Endometrial microvascular endothelial cells (primary cell): ENCODE results near the gene ENOX1. TPM values are rescaled to one million over a fixed set of nuclear protein-coding genes. Genes with fewer than 3 reads are reported as not detected.

Source experiments
- in situ Hi-C: cut with HindIII; loops from 2 replicates; pipeline ENCODE4 v1.10.0; 2017; ENCODE audit warnings: low sequenced_read_pairs, low pct_unique_long_range_greater_than_20kb; ENCODE audit errors: inconsistent ontology term
- total RNA-seq: library from RNA; depleted of rRNA; stranded (reverse); fragments of >200 nt; gene quantifications from one replicate; pipeline ENCODE4 v1.2.3, GENCODE V29; 2015; ENCODE audit errors: inconsistent ontology term

The ENOX1 gene
- total RNA-seq, 1 donor from 2014 or later, result not detected

- in situ Hi-C loops, result no loop called here
Observed at GRCh38 chr13:43475140-43475539, 311.6 kb downstream of the ENOX1 start.

DNA sequence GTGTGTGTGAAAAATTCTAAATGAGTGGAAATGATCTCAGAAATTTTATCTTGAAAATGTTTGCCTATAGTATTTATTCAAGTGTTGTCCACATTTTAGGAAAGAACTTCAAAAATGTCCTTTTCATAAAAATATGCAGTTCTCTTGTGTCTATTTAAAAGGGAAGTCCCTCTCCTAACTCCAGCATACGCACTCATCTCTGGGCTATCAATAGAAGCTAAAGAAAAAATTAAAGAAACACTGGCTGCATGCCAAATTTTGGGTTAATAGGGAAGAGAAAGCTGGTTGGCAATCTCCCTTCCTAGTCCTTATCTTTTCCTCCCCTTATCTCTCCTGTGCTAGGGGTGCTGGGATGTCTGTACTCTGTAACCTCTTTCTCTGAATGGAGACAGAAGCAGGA, 313.3 kb downstream of the ENOX1 start:
- in situ Hi-C loops, result no loop called here

DNA sequence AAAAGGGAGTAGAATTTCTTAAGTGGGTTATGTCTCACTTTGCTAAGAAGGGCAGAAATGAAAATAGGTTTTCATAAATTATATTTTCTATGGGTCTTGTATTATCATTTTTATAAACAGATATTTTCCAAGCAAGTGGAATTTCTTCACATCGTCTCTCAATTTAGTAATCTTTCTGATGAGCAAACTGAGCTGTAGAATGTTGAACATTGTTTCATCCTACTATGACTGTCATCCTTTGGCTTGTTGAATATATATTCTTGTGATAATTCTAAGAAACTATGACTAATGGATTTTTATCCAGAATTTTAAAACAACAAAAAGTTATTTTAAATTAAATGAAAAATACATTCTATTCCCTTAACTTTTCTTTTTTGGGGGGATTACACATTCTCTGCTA, 313.8 kb downstream of the ENOX1 start:
- in situ Hi-C loops, result no loop called here

DNA sequence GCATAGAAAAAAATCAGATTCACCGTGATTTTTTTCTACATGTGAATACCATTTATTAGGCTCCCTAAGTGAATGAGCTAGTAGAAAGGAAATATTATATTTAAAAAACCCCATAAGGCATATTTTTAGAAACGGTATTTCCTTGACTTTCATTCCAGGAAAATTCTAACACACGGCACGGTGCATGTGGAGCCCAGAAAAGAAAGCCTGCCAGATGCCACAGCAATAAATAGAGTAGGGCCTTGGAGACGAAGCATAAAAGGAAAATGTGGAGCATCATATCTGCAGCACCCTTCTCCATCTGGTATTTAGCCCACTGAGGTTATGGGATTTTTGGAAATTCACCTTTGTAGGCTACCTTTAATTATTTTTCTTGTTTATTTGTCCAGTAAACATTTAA, 314.4 kb downstream of the ENOX1 start:
- in situ Hi-C loops, result no loop called here

- in situ Hi-C loops, result no loop called here
Observed at GRCh38 chr13:43470610-43471009, 316.2 kb downstream of the ENOX1 start.

DNA sequence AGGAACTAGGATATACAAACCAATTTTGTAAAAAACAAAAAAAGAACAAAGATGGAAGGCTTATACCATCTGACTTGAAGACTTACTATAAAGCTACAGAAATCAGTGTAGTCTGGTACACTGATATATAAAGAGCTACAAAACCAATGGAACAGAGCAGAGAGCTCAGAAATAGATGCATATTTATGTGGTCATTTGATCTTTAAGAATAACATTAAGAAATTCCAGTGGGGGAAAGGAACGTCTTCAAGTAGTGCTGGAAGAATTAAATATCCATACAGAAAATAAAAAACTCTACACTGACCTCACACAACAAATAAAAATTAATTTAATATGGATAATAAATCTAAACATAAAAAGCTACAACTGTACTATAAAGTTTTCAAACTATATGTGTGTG, 317.0 kb downstream of the ENOX1 start:
- in situ Hi-C loops, result no loop called here

DNA sequence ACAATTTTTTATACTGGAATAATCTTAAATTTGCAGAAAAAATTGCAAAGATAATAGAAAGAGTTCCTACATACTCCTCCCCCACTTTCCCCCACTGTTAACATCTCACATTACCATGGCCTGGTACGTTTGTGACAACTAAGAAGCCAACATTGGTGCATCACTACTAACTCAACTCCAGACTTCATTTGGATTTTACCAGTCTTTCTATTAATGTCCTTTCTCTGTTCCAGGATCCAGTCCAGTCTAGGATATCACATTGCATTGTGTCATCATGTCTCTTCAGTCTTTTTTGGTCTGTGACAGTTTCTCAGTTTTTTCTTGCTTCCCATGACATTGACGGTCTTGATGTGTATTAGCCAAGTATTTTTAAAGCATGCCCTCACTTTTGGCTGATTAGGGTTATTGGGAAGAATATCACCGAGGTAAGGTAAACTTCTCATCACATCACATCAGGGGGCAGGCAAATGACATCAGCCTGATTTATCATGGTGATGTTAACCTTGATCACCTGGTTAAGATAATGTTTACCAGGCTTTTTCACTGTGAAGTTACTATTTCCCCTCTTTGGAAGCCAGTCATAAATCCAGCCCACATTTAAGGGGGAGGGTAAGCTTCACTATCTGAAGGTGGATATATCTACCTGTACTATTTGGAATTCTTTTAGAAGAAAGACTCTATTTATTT, 322.1 kb downstream of the ENOX1 start:
- in situ Hi-C loops, result no loop called here

GRCh38 chr13:43448605-43449336, 338.0 kb downstream of the ENOX1 start:
- in situ Hi-C loops, result no loop called here

GRCh38 chr13:43446126-43446525, 340.6 kb downstream of the ENOX1 start:
- in situ Hi-C loops, result no loop called here

GRCh38 chr13:43445668-43446067, 341.1 kb downstream of the ENOX1 start:
- in situ Hi-C loops, result no loop called here

- in situ Hi-C loops, result no loop called here
Observed at GRCh38 chr13:43444081-43444480, 342.7 kb downstream of the ENOX1 start.

DNA sequence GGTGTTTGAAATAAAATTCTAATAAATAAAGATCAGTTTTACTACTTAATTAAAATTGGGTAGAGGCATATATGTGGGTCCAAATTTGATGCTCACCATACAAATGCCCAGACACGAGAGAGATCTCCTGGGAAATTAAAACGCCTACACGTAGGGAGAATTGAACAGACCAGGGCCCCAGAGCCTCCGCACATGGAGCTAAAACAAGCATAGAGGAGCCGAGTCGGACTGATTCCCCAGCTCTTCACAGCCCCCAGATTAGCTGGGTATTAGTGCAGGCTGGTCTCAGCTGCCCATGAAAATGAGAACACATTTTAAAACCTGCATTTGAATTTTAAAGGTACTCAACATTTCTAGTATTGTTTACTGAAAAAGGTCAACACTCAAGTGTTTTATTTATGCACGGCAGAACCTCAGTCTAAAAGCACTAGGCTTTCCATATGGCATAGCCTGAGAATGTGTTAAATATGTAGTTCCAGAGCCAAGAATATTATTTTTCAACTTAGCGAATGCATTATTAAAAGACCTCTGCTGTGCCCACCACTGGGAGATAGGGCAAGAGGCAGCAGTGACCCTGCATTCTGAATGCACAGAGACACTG, 344.8 kb downstream of the ENOX1 start:
- in situ Hi-C loops, result no loop called here

- in situ Hi-C loops, result no loop called here
Observed at GRCh38 chr13:43441464-43441863, 345.3 kb downstream of the ENOX1 start.

GRCh38 chr13:43434191-43434590, 352.6 kb downstream of the ENOX1 start:
- in situ Hi-C loops, result no loop called here

- in situ Hi-C loops, result no loop called here
Observed at GRCh38 chr13:43433691-43434141, 353.1 kb downstream of the ENOX1 start.

- in situ Hi-C loops, result no loop called here
Observed at GRCh38 chr13:43432958-43433357, 353.8 kb downstream of the ENOX1 start.

DNA sequence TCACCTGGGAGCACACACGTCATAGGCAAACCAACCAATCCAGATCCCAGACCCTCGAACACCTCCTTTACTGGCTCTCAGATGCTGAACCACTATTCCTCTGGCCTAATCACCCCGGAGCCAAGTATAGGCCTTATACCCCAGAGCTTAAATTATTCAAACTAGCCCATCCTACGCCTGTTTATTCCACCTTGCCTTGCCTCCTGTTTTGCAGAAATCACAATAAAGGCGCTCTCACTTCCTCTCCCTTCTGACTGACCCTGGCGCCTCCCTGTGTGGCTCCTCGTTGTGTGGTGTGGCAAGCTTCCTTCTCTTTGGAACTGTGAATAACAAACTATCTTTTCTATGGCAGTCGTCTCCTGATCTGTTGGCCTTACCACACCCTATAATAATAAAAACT, 354.9 kb downstream of the ENOX1 start:
- in situ Hi-C loops, result no loop called here

DNA sequence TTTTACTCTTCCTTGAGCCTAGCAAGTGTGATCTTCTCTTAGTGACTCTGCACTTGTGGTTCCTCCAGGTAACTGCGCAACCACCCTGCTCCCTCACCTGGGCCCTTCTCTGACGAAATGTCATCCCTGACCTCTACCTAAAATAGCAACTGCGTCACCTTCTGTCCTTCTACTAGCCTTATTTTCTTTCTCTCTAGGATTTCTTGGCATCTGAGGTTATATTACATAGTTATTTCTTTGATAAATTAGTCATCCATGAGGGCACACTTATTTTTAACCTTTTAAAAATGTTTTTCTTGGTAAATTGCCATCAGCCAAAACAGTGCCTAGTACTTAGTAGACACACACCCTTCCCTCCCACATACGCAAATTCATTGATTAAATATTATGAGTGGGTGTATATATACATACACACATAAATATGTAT, 355.5 kb downstream of the ENOX1 start:
- in situ Hi-C loops, result no loop called here

- in situ Hi-C loops, result no loop called here
Observed at GRCh38 chr13:43428545-43429296, 358.1 kb downstream of the ENOX1 start.
